ENCODE data around the gene ACTR3C.

ACTR3C gene

GRCh38 chr7:150346922-150347321 is 23.6 kb upstream of the ACTR3C start:
- H3K27ac ChIP-seq, result no peak overlapping the region
- H3K4me3 ChIP-seq (ENCODE audit: low read depth, low read length), result no peak overlapping the region
- H3K27me3 ChIP-seq (replicated peaks), result peaks cover 11% of the 10 kb centered on the region
- in situ Hi-C loops (cut with HindIII; ENCODE audit: low pct_ligation_motif_present, low sequenced_read_pairs), result no loop called here
- TF ChIP-seq CTCF (IDR thresholded peaks at IDR 0.05; ENCODE audit: low read depth, low read length, missing control alignments), result no peak
- H3K36me3 ChIP-seq (replicated peaks), result no peaks in the 10 kb centered on the region
- DNase-seq, result no peak

- H3K4me3 ChIP-seq (ENCODE audit: low read depth, low read length), result no peak overlapping the region
- no peak overlapping the region for H3K27ac ChIP-seq
- no peak for DNase-seq
- no peaks in the 10 kb centered on the region for H3K36me3 ChIP-seq (replicated peaks)
- H3K27me3 ChIP-seq (replicated peaks), result peaks cover 27% of the 10 kb centered on the region
- TF ChIP-seq CTCF (IDR thresholded peaks at IDR 0.05; ENCODE audit: low read depth, low read length, missing control alignments), result no peak
- in situ Hi-C loops (cut with HindIII; ENCODE audit: low pct_ligation_motif_present, low sequenced_read_pairs), result no loop called here
These were observed 21.7 kb upstream of the ACTR3C start for GRCh38 chr7:150345012-150345411.

- peaks cover 33% of the 10 kb centered on the region for H3K27me3 ChIP-seq (replicated peaks)
- no peak for TF ChIP-seq CTCF (IDR thresholded peaks at IDR 0.05; ENCODE audit: low read depth, low read length, missing control alignments)
- no peaks in the 10 kb centered on the region for H3K36me3 ChIP-seq (replicated peaks)
- in situ Hi-C loops (cut with HindIII; ENCODE audit: low pct_ligation_motif_present, low sequenced_read_pairs), result no loop called here
- no peak overlapping the region for H3K4me3 ChIP-seq (ENCODE audit: low read depth, low read length)
- H3K27ac ChIP-seq, result no peak overlapping the region
- no peak for DNase-seq
These were observed 21.0 kb upstream of the ACTR3C start for GRCh38 chr7:150344299-150344698.

- no peaks in the 10 kb centered on the region for H3K36me3 ChIP-seq (replicated peaks)
These were observed 19.9 kb upstream of the ACTR3C start for GRCh38 chr7:150343225-150343624.

GRCh38 chr7:150342121-150342408 is 18.7 kb upstream of the ACTR3C start:
- in situ Hi-C loops (cut with HindIII; ENCODE audit: low pct_ligation_motif_present, low sequenced_read_pairs), result no loop called here
- TF ChIP-seq CTCF (IDR thresholded peaks at IDR 0.05; ENCODE audit: low read depth, low read length, missing control alignments), result no peak
- DNase-seq, result no peak

More at GRCh38 chr7:150343225-150343624, 19.9 kb upstream of the ACTR3C start:
- in situ Hi-C loops (cut with HindIII; ENCODE audit: low pct_ligation_motif_present, low sequenced_read_pairs), result no loop called here
- H3K4me3 ChIP-seq (ENCODE audit: low read depth, low read length), result no peak overlapping the region
- peaks cover 36% of the 10 kb centered on the region for H3K27me3 ChIP-seq (replicated peaks)
- no peak overlapping the region for H3K27ac ChIP-seq
- TF ChIP-seq CTCF (IDR thresholded peaks at IDR 0.05; ENCODE audit: low read depth, low read length, missing control alignments), result no peak
- no peak for DNase-seq

GRCh38 chr7:150341263-150342120 is 18.1 kb upstream of the ACTR3C start, which contains the start of gene RARRES2:
RARRES2 (minus strand) TSS chr7:150341629; CDS start chr7:150340609, 1,020 bp downstream.
- Histone ChIP-seq H3K4me3 (ENCODE audit: low read depth, low read length) (no peak within 1 kb of the TSS), H3K27ac (no peak within 1 kb of the TSS), H3K27me3 (replicated peaks) (peaks cover 36% of the 10 kb centered on the region), H3K36me3 (replicated peaks) (no peaks in the 10 kb centered on the region)
- DNase-seq, result no peak
- no peak for TF ChIP-seq CTCF (IDR thresholded peaks at IDR 0.05; ENCODE audit: low read depth, low read length, missing control alignments)
- in situ Hi-C loops (cut with HindIII; ENCODE audit: low pct_ligation_motif_present, low sequenced_read_pairs), result no loop called here

More at GRCh38 chr7:150342121-150342408, 18.7 kb upstream of the ACTR3C start:
- Histone ChIP-seq H3K27ac (no peak overlapping the region), H3K27me3 (replicated peaks) (peaks cover 36% of the 10 kb centered on the region), H3K4me3 (ENCODE audit: low read depth, low read length) (no peak overlapping the region), H3K36me3 (replicated peaks) (no peaks in the 10 kb centered on the region)

Data from brain microvascular endothelial cell (primary cell).